Muscle layer of duodenum (tissue), 2 donors: ENCODE results near the gene VDAC1.
"Not testable (repeated sequence)": the region's sequence is repeated elsewhere in the genome, so short reads cannot be mapped to it uniquely, and the experiment has no call there.

Experiments
- H3K27ac ChIP-seq: one replicate; pipeline ENCODE4 v1.7.0; 2013; ENCODE audit warnings: mild to moderate bottlenecking, low read length
- H3K27me3 ChIP-seq: one replicate; pipeline ENCODE4 v1.7.0; 2013; ENCODE audit warnings: low read depth, mild to moderate bottlenecking, control low read depth, low read length
- H3K36me3 ChIP-seq, 2 donors: one replicate each; pipeline ENCODE4 v1.7.0; 2013; ENCODE audit warnings: low read length in 2 of 2, control low read depth in 1 of 2, mild to moderate bottlenecking in 1 of 2; ENCODE audit not compliant: insufficient read depth in 2 of 2, control insufficient read depth in 1 of 2
- H3K4me1 ChIP-seq, 2 donors: one replicate each; pipeline ENCODE4 v1.7.0; 2013; ENCODE audit warnings: low read length in 2 of 2, mild to moderate bottlenecking in 2 of 2, control low read depth in 1 of 2, moderate library complexity in 1 of 2; ENCODE audit not compliant: insufficient read depth in 2 of 2, control insufficient read depth in 1 of 2
- H3K4me3 ChIP-seq, 2 donors: one replicate each; pipeline ENCODE4 v1.7.0; 2013; ENCODE audit warnings: low read length in 2 of 2, low read depth in 1 of 2, mild to moderate bottlenecking in 1 of 2
- H3K9me3 ChIP-seq, 2 donors: one replicate each; pipeline ENCODE4 v1.7.0; 2013; ENCODE audit warnings: low read length in 2 of 2, control low read depth in 1 of 2, mild to moderate bottlenecking in 1 of 2; ENCODE audit not compliant: control insufficient read depth in 1 of 2
- donor health status: healthy.

The VDAC1 gene

DNA sequence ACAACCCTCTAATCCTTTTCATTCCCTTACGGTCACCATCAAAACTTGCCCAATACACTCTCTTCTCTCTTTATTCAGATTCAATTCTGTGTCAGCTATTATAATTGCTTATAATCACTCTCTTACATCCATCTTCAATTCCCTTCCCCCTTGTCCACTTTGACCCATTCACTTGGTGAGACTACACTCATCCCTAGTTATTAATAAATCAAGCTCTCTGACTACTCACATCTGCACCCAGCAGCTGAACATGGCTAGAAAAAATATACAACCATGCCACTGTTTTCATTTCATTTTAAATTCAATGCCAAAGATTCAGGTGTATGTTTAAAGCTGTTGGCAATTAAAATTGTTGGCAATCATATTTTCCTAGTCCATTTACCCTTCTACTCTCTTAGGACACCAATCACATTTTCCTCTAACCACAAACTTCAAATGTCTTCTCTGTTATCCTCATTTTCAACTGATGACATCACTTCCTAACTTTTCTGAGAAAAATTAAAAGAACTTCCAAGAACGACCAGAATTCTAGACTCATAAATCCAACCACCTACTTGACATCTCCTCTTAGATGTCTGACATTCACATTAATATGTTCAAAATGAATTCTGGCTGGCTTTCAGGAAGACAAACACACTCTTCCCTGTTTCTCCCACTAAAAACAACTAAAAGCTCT lies 41.8 kb downstream of the VDAC1 start:
- H3K4me3 ChIP-seq, result no peak overlapping the region
- no peak overlapping the region for H3K27ac ChIP-seq
- peaks cover 9 to 15% of the 10 kb centered on the region in 2 donors for H3K4me1 ChIP-seq
- no peaks in the 10 kb centered on the region for H3K27me3 ChIP-seq
- H3K36me3 ChIP-seq, result peaks cover 0 to 4% of the 10 kb centered on the region in 2 donors
- H3K9me3 ChIP-seq, result no peaks in the 10 kb centered on the region

GRCh38 chr5:133962131-133962530 lies 42.6 kb downstream of the VDAC1 start:
- Histone ChIP-seq H3K4me3 (no peak overlapping the region), H3K4me1 (peaks cover 5 to 7% of the 10 kb centered on the region in 2 donors), H3K27me3 (no peaks in the 10 kb centered on the region), H3K27ac (no peak overlapping the region), H3K36me3 (peaks cover 0 to 11% of the 10 kb centered on the region in 2 donors), H3K9me3 (no peaks in the 10 kb centered on the region)

DNA sequence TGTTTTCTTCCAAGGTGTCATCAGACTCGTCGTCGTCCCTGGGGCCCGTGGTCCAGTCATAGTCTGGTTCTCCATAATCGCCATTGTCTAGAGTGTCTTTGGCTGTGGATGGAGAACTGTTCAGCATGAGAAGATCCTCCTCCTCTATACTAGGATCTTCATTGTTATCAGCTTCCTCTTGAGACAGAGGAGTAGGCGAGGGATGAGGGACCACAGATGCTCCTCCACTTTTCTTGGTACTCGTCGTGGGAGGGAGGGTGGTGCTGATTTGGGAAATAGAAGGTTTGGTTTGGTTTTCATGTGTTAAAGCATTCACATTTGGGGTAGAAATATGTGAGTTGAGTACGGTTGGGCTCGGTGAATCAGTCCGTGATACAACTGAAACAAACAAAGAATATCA lies 45.1 kb downstream of the VDAC1 start:
- Histone ChIP-seq H3K27me3 (no peaks in the 10 kb centered on the region), H3K4me1 (peaks cover 0 to 3% of the 10 kb centered on the region in 2 donors), H3K36me3 (peaks cover 7 to 22% of the 10 kb centered on the region in 2 donors), H3K4me3 (no peak overlapping the region), H3K27ac (no peak overlapping the region), H3K9me3 (no peaks in the 10 kb centered on the region)

DNA sequence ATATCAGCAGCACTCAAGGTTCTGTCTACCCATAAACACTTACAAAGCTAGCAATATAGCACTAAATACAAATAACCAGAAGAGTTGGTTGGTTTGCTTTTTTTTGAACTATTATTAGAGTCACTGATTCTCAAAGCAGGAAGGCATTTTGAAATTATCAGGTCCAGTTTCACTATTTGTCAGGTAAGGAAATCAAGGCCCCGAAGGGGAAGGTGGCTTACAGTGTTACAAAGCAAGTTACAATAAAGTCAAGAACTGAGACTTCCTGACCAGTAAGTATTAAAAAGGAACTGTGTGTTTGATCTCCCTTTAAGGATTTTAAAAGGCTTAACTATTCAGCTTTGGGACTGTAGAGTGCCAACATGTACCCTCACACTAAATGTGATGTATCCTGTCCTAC lies 47.2 kb downstream of the VDAC1 start:
- H3K27me3 ChIP-seq, result no peaks in the 10 kb centered on the region
- H3K4me1 ChIP-seq, result peaks cover 0 to 6% of the 10 kb centered on the region in 2 donors
- no peaks in the 10 kb centered on the region for H3K9me3 ChIP-seq
- no peak overlapping the region for H3K4me3 ChIP-seq
- peaks cover 7 to 22% of the 10 kb centered on the region in 2 donors for H3K36me3 ChIP-seq
- H3K27ac ChIP-seq, result no peak overlapping the region

- H3K9me3 ChIP-seq, result no peaks in the 10 kb centered on the region
- no peak overlapping the region for H3K27ac ChIP-seq
- H3K4me3 ChIP-seq, result no peak overlapping the region
- H3K36me3 ChIP-seq, result peaks cover 7 to 22% of the 10 kb centered on the region in 2 donors
- no peaks in the 10 kb centered on the region for H3K27me3 ChIP-seq
- peaks cover 0 to 8% of the 10 kb centered on the region in 2 donors for H3K4me1 ChIP-seq
Measured at GRCh38 chr5:133957080-133957479, 47.7 kb downstream of the VDAC1 start.

DNA sequence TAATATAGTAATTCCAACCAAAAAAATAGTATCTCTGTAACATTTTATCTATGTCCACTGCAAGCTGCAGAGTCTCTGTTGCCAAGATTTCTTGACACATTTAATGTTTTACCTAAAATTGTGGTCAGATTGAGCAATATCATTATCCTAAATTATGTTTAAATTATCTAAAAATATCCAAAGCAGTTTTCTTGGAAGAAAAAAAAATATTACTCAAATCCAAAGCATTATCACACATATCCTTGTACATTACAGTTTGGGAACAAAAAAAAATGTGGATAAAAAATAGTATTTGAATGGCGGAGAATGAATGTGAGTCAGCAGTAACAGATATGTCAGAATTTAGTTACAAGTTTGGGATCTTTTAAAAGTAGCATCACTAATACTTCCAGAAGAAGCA lies 48.6 kb downstream of the VDAC1 start:
- not testable (repeated sequence) for H3K4me3 ChIP-seq, H3K27ac ChIP-seq, H3K27me3 ChIP-seq, H3K4me1 ChIP-seq, H3K9me3 ChIP-seq
- H3K36me3 ChIP-seq, result peaks cover 7 to 22% of the 10 kb centered on the region in 2 donors

DNA sequence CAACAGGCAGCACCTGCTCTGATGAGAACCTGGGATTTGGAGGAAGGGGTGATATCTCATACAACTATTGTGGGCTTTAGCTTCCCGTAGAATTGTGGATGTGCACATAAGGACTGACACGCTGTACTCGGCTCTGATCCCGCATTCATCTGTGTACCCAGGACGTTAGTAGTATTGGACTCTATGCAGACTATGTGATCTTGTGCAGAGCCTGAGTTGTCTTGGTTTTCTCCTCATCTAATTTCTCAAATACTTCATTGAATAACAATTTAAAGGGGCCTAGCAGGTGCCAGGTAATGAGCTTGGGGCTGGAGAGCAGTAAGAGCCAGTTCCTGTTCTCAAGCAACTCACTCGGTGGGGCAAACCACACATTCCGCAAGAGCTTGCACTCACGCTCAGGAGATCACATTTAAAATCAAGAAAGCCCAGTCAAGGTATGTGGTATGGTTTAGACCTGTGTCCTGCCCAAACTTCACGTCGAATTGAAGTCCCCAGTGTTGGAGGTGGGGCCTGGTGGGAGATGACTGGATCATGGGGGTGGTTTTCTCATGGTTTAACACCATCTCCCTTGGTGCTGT lies 51.1 kb downstream of the VDAC1 start:
- Histone ChIP-seq H3K36me3 (peaks cover 7 to 22% of the 10 kb centered on the region in 2 donors), H3K9me3 (no peaks in the 10 kb centered on the region), H3K4me1 (peaks cover 0 to 8% of the 10 kb centered on the region in 2 donors), H3K27me3 (no peaks in the 10 kb centered on the region), H3K27ac (no peak overlapping the region), H3K4me3 (no peak overlapping the region)

- H3K4me1 ChIP-seq, result peaks cover 0 to 8% of the 10 kb centered on the region in 2 donors
- no peaks in the 10 kb centered on the region for H3K27me3 ChIP-seq
- no peaks in the 10 kb centered on the region for H3K9me3 ChIP-seq
- H3K4me3 ChIP-seq, result no peak overlapping the region
- peaks cover 7 to 18% of the 10 kb centered on the region in 2 donors for H3K36me3 ChIP-seq
- no peak overlapping the region for H3K27ac ChIP-seq
Measured at GRCh38 chr5:133952729-133953567, 51.8 kb downstream of the VDAC1 start.

DNA sequence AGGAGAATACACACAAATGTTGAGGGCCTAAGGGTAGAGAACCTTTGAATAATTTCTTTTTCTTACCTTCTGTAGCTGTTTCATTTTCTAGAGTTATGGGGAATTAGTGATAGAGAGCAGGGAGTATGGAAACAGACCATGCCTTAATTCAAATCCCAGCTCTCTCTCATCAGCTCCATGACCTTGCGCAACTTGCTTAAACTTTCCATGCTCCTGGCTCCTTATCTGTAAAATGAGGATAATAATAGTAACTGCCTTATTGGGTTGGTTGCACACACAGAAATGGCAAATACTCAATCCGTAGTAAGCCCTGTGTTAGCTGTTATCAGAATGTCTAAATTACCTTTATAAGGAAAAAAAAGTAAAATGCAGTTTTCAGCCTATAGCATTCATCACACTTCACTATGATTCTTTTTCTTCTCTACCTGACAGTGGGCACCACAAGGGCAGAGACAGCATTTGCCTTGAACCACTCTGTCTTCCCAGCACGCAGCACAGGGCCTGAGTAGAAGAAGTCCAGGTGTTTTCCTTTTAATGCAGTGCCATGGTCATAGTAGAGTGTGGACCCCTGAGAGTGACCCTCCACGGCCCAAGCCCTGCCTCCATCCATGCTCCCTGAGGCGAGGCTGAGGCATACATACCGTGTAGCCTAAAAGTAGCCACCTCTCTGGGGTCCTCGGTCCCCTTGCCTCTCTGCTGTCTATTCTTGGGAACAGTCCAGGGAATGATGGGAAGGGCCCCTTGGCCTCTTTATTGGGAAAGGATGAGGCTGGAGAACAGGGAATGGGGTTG lies 53.8 kb downstream of the VDAC1 start:
- H3K27ac ChIP-seq, result no peak overlapping the region
- H3K4me3 ChIP-seq, result no peak overlapping the region
- H3K27me3 ChIP-seq, result no peaks in the 10 kb centered on the region
- peaks cover 0 to 8% of the 10 kb centered on the region in 2 donors for H3K4me1 ChIP-seq
- H3K36me3 ChIP-seq, result peaks cover 6 to 7% of the 10 kb centered on the region in 2 donors
- H3K9me3 ChIP-seq, result no peaks in the 10 kb centered on the region

DNA sequence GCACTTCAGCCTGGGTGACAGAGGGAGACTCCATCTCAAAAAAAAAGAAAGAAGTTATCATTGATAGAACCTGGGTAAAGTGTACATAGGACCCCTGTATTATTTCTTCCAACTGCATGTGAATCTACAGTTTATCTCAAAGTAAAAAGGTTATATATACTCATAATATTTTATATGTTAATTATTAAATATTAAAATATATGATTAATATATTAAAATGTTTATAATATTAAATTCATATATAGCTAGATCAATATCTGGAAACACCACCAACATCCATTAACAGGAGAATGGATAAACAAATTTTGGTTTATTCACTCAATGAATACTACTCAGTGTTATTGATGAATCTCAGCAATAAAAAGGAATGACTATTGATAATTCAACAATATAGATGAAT lies 56.1 kb downstream of the VDAC1 start:
- Histone ChIP-seq H3K4me1 (peaks cover 0 to 6% of the 10 kb centered on the region in 2 donors), H3K36me3 (no peaks in the 10 kb centered on the region), H3K9me3 (no peaks in the 10 kb centered on the region), H3K4me3 (no peak overlapping the region), H3K27ac (no peak overlapping the region), H3K27me3 (no peaks in the 10 kb centered on the region)

- Histone ChIP-seq H3K36me3 (no peaks in the 10 kb centered on the region), H3K4me1 (peaks cover 0 to under 1% of the 10 kb centered on the region in 2 donors), H3K4me3 (no peak overlapping the region), H3K27me3 (no peaks in the 10 kb centered on the region), H3K9me3 (no peaks in the 10 kb centered on the region), H3K27ac (no peak overlapping the region)
Measured at GRCh38 chr5:133947431-133947841, 57.3 kb downstream of the VDAC1 start.
